Neural cell (in vitro differentiated cells): ENCODE results near the gene PDE4A. TPM values are rescaled to one million over a fixed set of nuclear protein-coding genes. Genes with fewer than 3 reads are reported as not detected.

Experiments
- H2AFZ ChIP-seq: fragments of 200-600, 300-800 bp; sonication (generic), shearing (Covaris generic); 2 replicates; pipeline ENCODE4 v1.6.0; 2014; ENCODE audit warnings: low read depth, mild to moderate bottlenecking, antibody characterized with exemption, low read length, moderate library complexity
- H3F3A ChIP-seq: fragments of 200-600 bp; shearing (Covaris generic); 2 replicates; pipeline ENCODE4 v1.6.1; 2016; ENCODE audit warnings: mild to moderate bottlenecking, moderate library complexity, mixed read lengths, antibody characterized with exemption, low read length; ENCODE audit not compliant: insufficient read depth, poor library complexity, severe bottlenecking
- H3K27ac ChIP-seq: fragments of 200-600, 300-800 bp; sonication (generic), shearing (Covaris generic); 2 replicates; pipeline ENCODE4 v1.5.1; 2014; ENCODE audit warnings: mild to moderate bottlenecking, low read length, moderate library complexity
- H3K27me3 ChIP-seq: fragments of 300-800, 200-600 bp; sonication (generic), shearing (Covaris generic); 2 replicates; pipeline ENCODE4 v1.6.0; 2014; ENCODE audit warnings: mild to moderate bottlenecking, low read depth, low read length, moderate library complexity; ENCODE audit not compliant: insufficient read depth
- H3K36me3 ChIP-seq: fragments of 300-800, 200-600 bp; sonication (generic), shearing (Covaris generic); 2 replicates; pipeline ENCODE4 v1.5.1; 2014; ENCODE audit warnings: mild to moderate bottlenecking, antibody characterized with exemption, low read length, moderate library complexity; ENCODE audit not compliant: insufficient read depth
- H3K4me2 ChIP-seq: fragments of 300-800, 200-600 bp; sonication (generic), shearing (Covaris generic); 2 replicates; pipeline ENCODE4 v1.6.0; 2014; ENCODE audit warnings: mild to moderate bottlenecking, low read length
- H3K4me3 ChIP-seq: fragments of 300-800, 200-600 bp; sonication (generic), shearing (Covaris generic); 2 replicates; pipeline ENCODE4 v1.5.1; 2014; ENCODE audit warnings: mild to moderate bottlenecking, low read length, moderate library complexity
- H3K79me2 ChIP-seq: fragments of 200-600 bp; shearing (Covaris generic); replicated peaks from 2 replicates; pipeline ENCODE4 v1.6.0; 2014; ENCODE audit warnings: mild to moderate bottlenecking, low read length, moderate library complexity; ENCODE audit not compliant: insufficient read depth
- H3K9ac ChIP-seq: fragments of 300-800, 200-600 bp; sonication (generic), shearing (Covaris generic); 2 replicates; pipeline ENCODE4 v1.6.1; 2016; ENCODE audit warnings: mild to moderate bottlenecking, low read length, mixed read lengths
- H3K9me2 ChIP-seq: fragments of 200-600 bp; shearing (Covaris generic); 2 replicates; pipeline ENCODE4 v1.6.1; 2016; ENCODE audit warnings: mild to moderate bottlenecking, low read length, mixed read lengths; ENCODE audit not compliant: insufficient read depth
- H3K9me3 ChIP-seq: fragments of 200-600, 300-800 bp; sonication (generic), shearing (Covaris generic); 2 replicates; pipeline ENCODE4 v1.6.1; 2016; ENCODE audit warnings: mild to moderate bottlenecking, mixed run types, low read length, moderate library complexity, mixed read lengths
- H4K20me1 ChIP-seq: fragments of 200-600 bp; shearing (Covaris generic); 2 replicates; pipeline ENCODE4 v1.6.1; 2016; ENCODE audit warnings: mild to moderate bottlenecking, mixed run types; ENCODE audit not compliant: insufficient read depth
- CTCF ChIP-seq: fragments of 450-650 bp; IDR thresholded peaks from 2 replicates; pipeline ENCODE4 v1.5.1; 2014; ENCODE audit warnings: antibody characterized with exemption, mild to moderate bottlenecking, moderate library complexity; ENCODE audit not compliant: poor library complexity, severe bottlenecking
- EP300 ChIP-seq: fragments of 450-650 bp; conservative IDR thresholded peaks from 2 replicates; pipeline ENCODE4 v1.6.1; 2014; ENCODE audit warnings: antibody characterized with exemption, mild to moderate bottlenecking, moderate library complexity; ENCODE audit not compliant: poor library complexity, severe bottlenecking
- EZH2 ChIP-seq: fragments of 200-600, 300-800 bp; shearing (Covaris generic), sonication (generic); IDR thresholded peaks from 2 replicates; pipeline ENCODE4 v1.6.1; 2014; ENCODE audit warnings: antibody characterized with exemption, low read length, borderline replicate concordance, mild to moderate bottlenecking; ENCODE audit not compliant: insufficient read depth, poor library complexity, severe bottlenecking
- MXI1 ChIP-seq: fragments of 450-650 bp; conservative IDR thresholded peaks from 2 replicates; pipeline ENCODE4 v1.6.1; 2014; ENCODE audit warnings: antibody characterized with exemption, mild to moderate bottlenecking; ENCODE audit not compliant: poor library complexity, severe bottlenecking
- POLR2AphosphoS5 ChIP-seq: IDR thresholded peaks from 2 replicates; pipeline ENCODE4 v1.6.1; 2012
- RAD21 ChIP-seq: fragments of 450-650 bp; conservative IDR thresholded peaks from 2 replicates; pipeline ENCODE4 v1.6.1; 2014; ENCODE audit warnings: antibody characterized with exemption, mild to moderate bottlenecking, moderate library complexity
- REST ChIP-seq: IDR thresholded peaks from 2 replicates; pipeline ENCODE4 v1.6.1; 2012; ENCODE audit warnings: borderline replicate concordance
- SMC3 ChIP-seq: fragments of 450-650 bp; conservative IDR thresholded peaks from 2 replicates; pipeline ENCODE4 v1.6.1; 2014; ENCODE audit warnings: antibody characterized with exemption, mild to moderate bottlenecking, moderate library complexity; ENCODE audit not compliant: poor library complexity
- TAF1 ChIP-seq: IDR thresholded peaks from 2 replicates; pipeline ENCODE4 v1.6.1; 2012; ENCODE audit warnings: low read depth
- polyA plus RNA-seq: library from polyadenylated mRNA; depleted of rRNA; stranded (reverse); fragments of >200 nt; gene quantifications from 2 replicates; pipeline ENCODE4 v1.2.3, GENCODE V29; 2014

The PDE4A gene
- polyA plus RNA-seq, 1 donor from 2014 or later = 3.4 TPM

GRCh38 chr19:10467104-10467706 is 46.9 kb downstream of the PDE4A start:
- H4K20me1 ChIP-seq = no peaks in the 10 kb centered on the region
- H3K27ac ChIP-seq = no peak overlapping the region
- H3F3A ChIP-seq = no peaks in the 10 kb centered on the region
- no peaks in the 10 kb centered on the region for H3K27me3 ChIP-seq
- no peak overlapping the region for H2AFZ ChIP-seq
- H3K4me2 ChIP-seq = no peak overlapping the region
- H3K4me3 ChIP-seq = no peak overlapping the region
- TF ChIP-seq CTCF (no peak), EZH2 (no peak), POLR2AphosphoS5 (no peak), SMC3 (no peak), REST (no peak), RAD21 (no peak), MXI1 (no peak), EP300 (no peak), TAF1 (no peak)
- no peaks in the 10 kb centered on the region for H3K9me2 ChIP-seq
- no peaks in the 10 kb centered on the region for H3K36me3 ChIP-seq
- H3K9ac ChIP-seq = no peak overlapping the region
- H3K79me2 ChIP-seq = no peaks in the 10 kb centered on the region
- no peaks in the 10 kb centered on the region for H3K9me3 ChIP-seq

GRCh38 chr19:10468133-10468532 is 47.8 kb downstream of the PDE4A start:
- no peaks in the 10 kb centered on the region for H4K20me1 ChIP-seq
- no peak overlapping the region for H3K27ac ChIP-seq
- no peaks in the 10 kb centered on the region for H3K36me3 ChIP-seq
- no peaks in the 10 kb centered on the region for H3K27me3 ChIP-seq
- H3K9ac ChIP-seq = no peak overlapping the region
- no peak for TF ChIP-seq REST
- no peak for TF ChIP-seq POLR2AphosphoS5
- no peak for TF ChIP-seq RAD21
- TF ChIP-seq TAF1 = no peak
- no peak for TF ChIP-seq CTCF
- no peak for TF ChIP-seq EP300
- TF ChIP-seq EZH2 = no peak
- no peaks in the 10 kb centered on the region for H3K9me3 ChIP-seq
- no peaks in the 10 kb centered on the region for H3K79me2 ChIP-seq
- no peak overlapping the region for H2AFZ ChIP-seq
- no peaks in the 10 kb centered on the region for H3F3A ChIP-seq
- H3K4me3 ChIP-seq = no peak overlapping the region
- H3K9me2 ChIP-seq = no peaks in the 10 kb centered on the region
- no peak overlapping the region for H3K4me2 ChIP-seq
